ENCODE results near the gene SBNO2.

Gene SBNO2

GRCh38 chr19:1153891-1154730 lies 20.0 kb downstream of the SBNO2 start:
- no peak for DNase-seq

- no peak for DNase-seq
These were observed 22.0 kb downstream of the SBNO2 start for GRCh38 chr19:1151917-1152587.

GRCh38 chr19:1151037-1151724 lies 22.9 kb downstream of the SBNO2 start:
- DNase-seq, result no peak

- DNase-seq, result no peak
These were observed 23.6 kb downstream of the SBNO2 start for GRCh38 chr19:1150333-1151036.

GRCh38 chr19:1149259-1150045 lies 24.6 kb downstream of the SBNO2 start:
- DNase-seq, result no peak

- DNase-seq, result no peak
These were observed 26.0 kb downstream of the SBNO2 start for GRCh38 chr19:1147934-1148549.

GRCh38 chr19:1146858-1147780 lies 26.9 kb downstream of the SBNO2 start:
- DNase-seq, result no peak

GRCh38 chr19:1146412-1146699 lies 27.7 kb downstream of the SBNO2 start:
- DNase-seq, result no peak

GRCh38 chr19:1145635-1146411 lies 28.2 kb downstream of the SBNO2 start:
- DNase-seq, result no peak

GRCh38 chr19:1144741-1145140 lies 29.3 kb downstream of the SBNO2 start:
- no peak for DNase-seq

GRCh38 chr19:1143828-1144399 lies 30.2 kb downstream of the SBNO2 start:
- DNase-seq, result no peak

- DNase-seq, result no peak
These were observed 32.1 kb downstream of the SBNO2 start for GRCh38 chr19:1141944-1142343.

- no peak for DNase-seq
These were observed 33.6 kb downstream of the SBNO2 start for GRCh38 chr19:1140272-1141027.

GRCh38 chr19:1139126-1139525 lies 34.9 kb downstream of the SBNO2 start:
- no peak for DNase-seq

- DNase-seq, result no peak
These were observed 35.9 kb downstream of the SBNO2 start for GRCh38 chr19:1138121-1138520.

- DNase-seq, result peak; percentile 49
These were observed 37.3 kb downstream of the SBNO2 start for GRCh38 chr19:1136621-1137317.

GRCh38 chr19:1136201-1136600 lies 37.9 kb downstream of the SBNO2 start:
- peak; percentile 49 for DNase-seq

GRCh38 chr19:1135454-1135853 lies 38.6 kb downstream of the SBNO2 start:
- no peak for DNase-seq

Measured in DMS79 (cell line).